D721Med (cell line): Measurements from ENCODE around the gene TRUB1.

Experiments
- DNase-seq: peaks from one replicate; pipeline ENCODE4 v3.0.0; 2011; ENCODE audit warnings: low spot score; ENCODE audit not compliant: insufficient read length
- FAIRE-seq: peaks from 2 replicates; lab custom pipeline; 2011; peaks lifted over from hg19 to GRCh38; lab: Jason Lieb, UNC
- CTCF ChIP-seq: IDR thresholded peaks from 2 replicates; pipeline ENCODE4 v1.5.1; 2012; ENCODE audit warnings: mild to moderate bottlenecking, control low read depth; ENCODE audit not compliant: insufficient read depth; ENCODE audit errors: missing control alignments

Gene TRUB1

GRCh38 chr10:114905450-114905849 lies 32.5 kb upstream of the TRUB1 start:
- DNase-seq (no peak), FAIRE-seq (no peak)

GRCh38 chr10:114906981-114907380 lies 31.0 kb upstream of the TRUB1 start:
- no peak for FAIRE-seq
- no peak for DNase-seq
- TF ChIP-seq CTCF = no peak

More at GRCh38 chr10:114905450-114905849, 32.5 kb upstream of the TRUB1 start:
- no peak for TF ChIP-seq CTCF

GRCh38 chr10:114908896-114909295 lies 29.1 kb upstream of the TRUB1 start:
- no peak for FAIRE-seq
- DNase-seq = no peak
- TF ChIP-seq CTCF = no peak

- DNase-seq (no peak), FAIRE-seq (no peak)
- TF ChIP-seq CTCF = no peak
These were observed 26.8 kb upstream of the TRUB1 start for GRCh38 chr10:114911052-114911711.

- no peak for TF ChIP-seq CTCF
- FAIRE-seq = no peak
- DNase-seq = no peak
These were observed 26.1 kb upstream of the TRUB1 start for GRCh38 chr10:114911801-114912469.

- DNase-seq = no peak
- no peak for FAIRE-seq
- TF ChIP-seq CTCF = no peak
These were observed 25.5 kb upstream of the TRUB1 start for GRCh38 chr10:114912470-114912859.

- no peak for DNase-seq
- no peak for TF ChIP-seq CTCF
- no peak for FAIRE-seq
These were observed 23.4 kb upstream of the TRUB1 start for GRCh38 chr10:114914560-114914959.
